B cell (primary cell): Measurements from ENCODE around the gene PPARD.

Experiments used
- EZH2 ChIP-seq: IDR thresholded peaks from 2 replicates; pipeline ENCODE4 v1.6.1; 2012; ENCODE audit warnings: borderline replicate concordance, low read depth, mild to moderate bottlenecking, moderate library complexity, low read length; ENCODE audit not compliant: insufficient read depth, poor library complexity, severe bottlenecking
- TF ChIP-seq, protein P1 (sequence below): fragments of 200-600 bp; IDR thresholded peaks from one replicate; pipeline ENCODE4 v1.8.0; 2022; ENCODE audit warnings: antibody characterized with exemption, mild to moderate bottlenecking

DNA sequence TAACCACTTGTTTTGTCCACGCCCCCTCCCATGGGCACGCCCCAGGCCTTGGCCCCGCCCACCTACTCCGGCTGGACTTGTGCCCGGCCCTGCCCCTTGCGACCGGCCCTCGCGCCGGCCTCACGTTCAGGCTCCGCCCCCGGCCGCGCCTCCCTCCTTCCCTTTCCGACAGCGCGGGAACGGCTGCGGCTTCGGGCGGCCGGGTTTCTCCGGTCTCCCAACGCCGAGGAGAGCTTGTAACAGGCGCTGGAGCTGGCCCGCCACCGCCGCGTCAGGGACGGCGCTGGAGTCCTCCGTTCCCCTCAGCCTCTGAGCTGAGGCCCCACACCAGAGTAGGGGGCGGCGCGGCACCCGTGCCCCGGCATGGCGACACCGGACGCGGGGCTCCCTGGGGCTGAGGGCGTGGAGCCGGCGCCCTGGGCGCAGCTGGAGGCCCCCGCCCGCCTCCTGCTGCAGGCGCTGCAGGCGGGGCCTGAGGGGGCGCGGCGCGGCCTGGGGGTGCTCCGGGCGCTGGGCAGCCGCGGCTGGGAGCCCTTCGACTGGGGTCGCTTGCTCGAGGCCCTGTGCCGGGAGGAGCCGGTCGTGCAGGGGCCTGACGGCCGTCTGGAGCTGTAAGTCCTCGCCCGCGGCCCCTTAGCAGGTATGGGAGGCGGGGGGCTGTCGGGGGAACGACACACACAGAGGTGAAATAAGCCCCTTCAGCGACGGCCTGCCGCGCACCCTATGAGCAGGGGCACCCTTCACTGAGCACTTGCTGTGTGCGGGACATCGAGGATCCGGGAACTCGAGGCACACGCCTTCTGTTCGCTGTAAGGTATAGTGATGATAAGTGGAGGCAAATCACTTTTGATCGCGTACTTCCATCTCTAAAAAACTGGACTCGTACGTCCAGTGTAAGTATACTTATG is 110.1 kb downstream of the PPARD start, which contains the start of gene FANCE:
- TF ChIP-seq, protein P1, sequence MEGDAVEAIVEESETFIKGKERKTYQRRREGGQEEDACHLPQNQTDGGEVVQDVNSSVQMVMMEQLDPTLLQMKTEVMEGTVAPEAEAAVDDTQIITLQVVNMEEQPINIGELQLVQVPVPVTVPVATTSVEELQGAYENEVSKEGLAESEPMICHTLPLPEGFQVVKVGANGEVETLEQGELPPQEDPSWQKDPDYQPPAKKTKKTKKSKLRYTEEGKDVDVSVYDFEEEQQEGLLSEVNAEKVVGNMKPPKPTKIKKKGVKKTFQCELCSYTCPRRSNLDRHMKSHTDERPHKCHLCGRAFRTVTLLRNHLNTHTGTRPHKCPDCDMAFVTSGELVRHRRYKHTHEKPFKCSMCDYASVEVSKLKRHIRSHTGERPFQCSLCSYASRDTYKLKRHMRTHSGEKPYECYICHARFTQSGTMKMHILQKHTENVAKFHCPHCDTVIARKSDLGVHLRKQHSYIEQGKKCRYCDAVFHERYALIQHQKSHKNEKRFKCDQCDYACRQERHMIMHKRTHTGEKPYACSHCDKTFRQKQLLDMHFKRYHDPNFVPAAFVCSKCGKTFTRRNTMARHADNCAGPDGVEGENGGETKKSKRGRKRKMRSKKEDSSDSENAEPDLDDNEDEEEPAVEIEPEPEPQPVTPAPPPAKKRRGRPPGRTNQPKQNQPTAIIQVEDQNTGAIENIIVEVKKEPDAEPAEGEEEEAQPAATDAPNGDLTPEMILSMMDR: no peak
- no peak for TF ChIP-seq EZH2
